ENCODE measurements around the gene COG5. TPM values are rescaled to one million over a fixed set of nuclear protein-coding genes. Genes with fewer than 3 reads are reported as not detected.

Gene COG5
- total and polyA plus RNA-seq, 9 of the 15 experiments (the other 6 are each of a cell fraction or from before 2014, with no cell fraction given), result 15.3 to 75.1 (median 56.4) TPM

DNA sequence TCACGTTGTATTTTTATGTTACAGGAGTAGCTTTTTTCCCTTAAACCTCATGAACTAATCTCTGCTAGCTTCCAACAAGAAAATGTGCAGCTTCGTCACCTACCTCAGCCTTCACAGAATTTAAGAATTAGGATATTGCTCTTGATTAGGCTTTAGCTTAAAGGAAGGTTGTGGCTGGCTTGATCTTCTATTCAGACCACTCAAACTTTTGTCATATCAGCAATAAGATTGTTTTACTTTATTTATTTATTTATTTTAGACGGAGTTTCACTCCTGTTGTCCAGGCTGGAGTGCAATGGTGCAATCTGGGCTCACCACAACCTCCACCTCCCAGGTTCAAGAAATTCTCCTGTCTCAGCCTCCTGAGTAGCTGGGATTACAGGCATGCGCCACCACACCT lies 219.4 kb downstream of the COG5 start:
- DNase-seq (ENCODE audit: extremely low read depth in 1 of 4, low spot score in 3 of 4), result no peak
- H3K36me3 ChIP-seq (ENCODE audit: control insufficient read depth, insufficient read depth, low read length), result no peaks in the 10 kb centered on the region
- in situ Hi-C loops (cut with MboI) (no loop called here), intact Hi-C loops (cut with micrococcal nuclease) (no loop called here)
- no peaks in the 10 kb centered on the region for H4K20me1 ChIP-seq (replicated peaks; ENCODE audit: control insufficient read depth, insufficient read depth, low read length)
- H3K4me1 ChIP-seq (replicated peaks in 1 of 2; ENCODE audit: control insufficient read depth in 2 of 2, insufficient read depth in 2 of 2, low read length in 2 of 2), result no peaks in the 10 kb centered on the region
- no peaks in the 10 kb centered on the region for H3K9me1 ChIP-seq (ENCODE audit: control insufficient read depth, insufficient read depth, low read length)
- POLR2A ChIA-PET, result interaction anchor here (0.6 to 0.7 kb wide), 2 partner anchors 214 to 384 kb away, joined by 3 read pairs; no protein-coding TSS in a partner anchor
- no peak for ATAC-seq
- H3K4me2 ChIP-seq (ENCODE audit: insufficient read depth, low read length), result no peak overlapping the region
- no peak overlapping the region for H2AFZ ChIP-seq (ENCODE audit: low read depth, low read length)
- no TSS peak for BruUV-seq (replicated peaks)
- TF ChIP-seq TBP (optimal IDR thresholded peaks at IDR 0.05; ENCODE audit: low read depth, low read length) (no peak), MAFK (IDR thresholded peaks at IDR 0.05; ENCODE audit: low read length) (peak; percentile 19; the same call in 1 of the 2 replicates), MAFF (IDR thresholded peaks at IDR 0.05; ENCODE audit: low read length) (peak; percentile 65; the same call in 1 of the 2 replicates), ZNF316 (IDR thresholded peaks at IDR 0.05) (peak; percentile 87), MAFG (tag; conservative IDR thresholded peaks at IDR 0.05) (peak; percentile 71), C11orf30 (IDR thresholded peaks at IDR 0.05; ENCODE audit: low read depth) (peak; percentile 79), POLR2A (conservative IDR thresholded peaks at IDR 0.05) (no peak)
- H3K4me3 ChIP-seq, result no peak overlapping the region
- no peaks in the 10 kb centered on the region for H3K9me3 ChIP-seq (replicated peaks; ENCODE audit: control insufficient read depth, insufficient read depth, low read depth, low read length)
- no peak overlapping the region for H3K27ac ChIP-seq (ENCODE audit: extremely low read depth, low read depth, low read length)
- CTCF ChIA-PET (ENCODE audit: low intra/inter-chr PET ratio), result no interaction called here
- H3K9ac ChIP-seq (ENCODE audit: insufficient read depth in 1 of 2, low read depth in 2 of 2, low read length in 2 of 2), result no peak overlapping the region
- H3K27me3 ChIP-seq (ENCODE audit: control insufficient read depth in 2 of 2, insufficient read depth in 2 of 2, low read length in 2 of 2), result no peaks in the 10 kb centered on the region
- 67% methylated on average over 4 of the region's 4 CpGs for WGBS (ENCODE audit: insufficient coverage, low coverage, missing lambda C conversion rate)
- no peak for FAIRE-seq
- H3K79me2 ChIP-seq (ENCODE audit: control insufficient read depth, insufficient read depth, low read length), result no peaks in the 10 kb centered on the region

DNA sequence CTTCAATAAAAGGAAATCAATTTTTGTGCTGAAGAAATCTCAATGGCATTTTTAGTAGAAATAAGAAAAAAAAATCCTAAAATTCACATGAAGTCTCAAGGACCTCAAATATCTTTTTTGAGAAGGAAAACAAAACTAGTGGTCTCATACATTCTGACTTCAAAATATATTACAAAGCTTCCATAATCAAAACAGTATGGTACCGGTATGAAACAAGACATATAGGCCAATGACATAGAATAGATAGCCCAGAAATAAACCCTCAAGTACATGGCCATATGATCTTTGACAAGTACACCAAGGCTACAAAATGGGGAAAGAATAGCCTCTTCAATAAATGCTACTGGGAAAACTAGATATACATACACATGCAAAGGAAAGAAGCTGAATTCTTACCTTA lies 225.6 kb downstream of the COG5 start:
- H3K4me2 ChIP-seq (ENCODE audit: insufficient read depth, low read length), result no peak overlapping the region
- FAIRE-seq (no peak), ATAC-seq (no peak), DNase-seq (ENCODE audit: extremely low read depth in 1 of 4, low spot score in 3 of 4) (no peak)
- TF ChIP-seq PHF20 (IDR thresholded peaks at IDR 0.05; ENCODE audit: partially characterized antibody) (peak; percentile 17), KLF1 (tag; IDR thresholded peaks at IDR 0.05) (no peak), TRIM28 (IDR thresholded peaks at IDR 0.05) (peak; percentile 66; the same call in 1 of the 2 replicates), KLF6 (CRISPR knock-in tag; IDR thresholded peaks at IDR 0.05; ENCODE audit: borderline replicate concordance) (no peak), RBM25 (IDR thresholded peaks at IDR 0.05; ENCODE audit: low read depth, low read length, severe bottlenecking) (peak; percentile 83), MCM3 (IDR thresholded peaks at IDR 0.05) (no peak), HNRNPUL1 (IDR thresholded peaks at IDR 0.05; ENCODE audit: low read length) (no peak), ADNP (tag; IDR thresholded peaks at IDR 0.05) (0 out of 2 replicates have a peak, but pooled peaks have one; percentile 43)
- H3K36me3 ChIP-seq (ENCODE audit: control insufficient read depth, insufficient read depth, low read length), result no peaks in the 10 kb centered on the region
- H3K4me3 ChIP-seq, result no peak overlapping the region
- in situ Hi-C loops (cut with MboI), result no loop called here
- 87% methylated on average over 1 of the region's 1 CpG for WGBS (ENCODE audit: insufficient coverage, low coverage, missing lambda C conversion rate)
- H3K27me3 ChIP-seq (ENCODE audit: control insufficient read depth in 2 of 2, insufficient read depth in 2 of 2, low read length in 2 of 2), result no peaks in the 10 kb centered on the region
- H3K4me1 ChIP-seq (replicated peaks in 1 of 2; ENCODE audit: control insufficient read depth in 2 of 2, insufficient read depth in 2 of 2, low read length in 2 of 2), result no peaks in the 10 kb centered on the region
- no peak overlapping the region for H2AFZ ChIP-seq (ENCODE audit: low read depth, low read length)
- no peaks in the 10 kb centered on the region for H3K79me2 ChIP-seq (ENCODE audit: control insufficient read depth, insufficient read depth, low read length)
- H3K27ac ChIP-seq (ENCODE audit: extremely low read depth, low read depth, low read length), result no peak overlapping the region
- no peak overlapping the region for H3K9ac ChIP-seq (ENCODE audit: insufficient read depth in 1 of 2, low read depth in 2 of 2, low read length in 2 of 2)
- ChIA-PET POLR2A (interaction anchor here (1.1 kb wide), 1 partner anchor 17 kb away, joined by 3 read pairs; no protein-coding TSS in a partner anchor), CTCF (ENCODE audit: low intra/inter-chr PET ratio) (no interaction called here)
- no peaks in the 10 kb centered on the region for H3K9me1 ChIP-seq (ENCODE audit: control insufficient read depth, insufficient read depth, low read length)
- no peaks in the 10 kb centered on the region for H3K9me3 ChIP-seq (replicated peaks; ENCODE audit: control insufficient read depth, insufficient read depth, low read depth, low read length)
- H4K20me1 ChIP-seq (replicated peaks; ENCODE audit: control insufficient read depth, insufficient read depth, low read length), result no peaks in the 10 kb centered on the region
- intact Hi-C loops (cut with micrococcal nuclease), result no loop called here
- no TSS peak for BruUV-seq (replicated peaks)
